Caco-2 (cell line): ENCODE measurements around the gene SREK1. TPM values are rescaled to one million over a fixed set of nuclear protein-coding genes. Genes with fewer than 3 reads are reported as not detected.

Experiments used
- BruUV-seq: library from RNA; stranded (reverse); fragments of 400-500 nt; replicated peaks from 2 replicates; lab custom pipeline; 2021; lab: Mats Ljungman, UMichigan
- CTCF ChIA-PET: fragments of 300-600 bp; sonication (Branson Sonifier 250); formaldehyde crosslinking; loops from one replicate; lab custom pipeline; 2022; ENCODE audit warnings: antibody characterized with exemption; lab: Charles Lee
- POLR2A ChIA-PET: fragments of 300-600 bp; sonication (Branson Sonifier 250); formaldehyde crosslinking; loops from one replicate; lab custom pipeline; 2022; ENCODE audit warnings: antibody characterized with exemption; lab: Charles Lee
- DNase-seq, 2 experiments: peaks; one replicate each; pipeline versions ENCODE4 v3.0.0 to v3.0.0-alpha.2; 2020 to 2022
- H3K27me3 ChIP-seq: replicated peaks from 2 replicates; pipeline ENCODE4 v1.6.0; 2011; ENCODE audit warnings: low read length; ENCODE audit not compliant: control insufficient read depth, insufficient read depth
- H3K36me3 ChIP-seq: 2 replicates; pipeline ENCODE4 v1.5.1; 2011; ENCODE audit warnings: low read length; ENCODE audit not compliant: control insufficient read depth, insufficient read depth
- H3K4me1 ChIP-seq: fragments of 250-450 bp; sonication (Bioruptor Pico); 2 replicates; pipeline ENCODE4 v1.5.1; 2020; ENCODE audit warnings: mild to moderate bottlenecking
- H3K4me3 ChIP-seq: 2 replicates; pipeline ENCODE4 v1.5.1; 2011; ENCODE audit warnings: low read depth, mild to moderate bottlenecking, control low read depth, low read length
- H3K9me3 ChIP-seq: fragments of 250-450 bp; sonication (Bioruptor Pico); 2 replicates; pipeline ENCODE4 v1.5.1; 2020; ENCODE audit warnings: mild to moderate bottlenecking, moderate library complexity
- H3K27ac Mint-ChIP-seq: one replicate; pipeline ENCODE4 v1.8.0; 2022; ENCODE audit warnings: mixed read lengths; ENCODE audit not compliant: unreplicated experiment
- H3K27me3 Mint-ChIP-seq: one replicate; pipeline ENCODE4 v1.8.0; 2022; ENCODE audit warnings: mixed read lengths; ENCODE audit not compliant: insufficient read depth, unreplicated experiment
- H3K36me3 Mint-ChIP-seq: one replicate; pipeline ENCODE4 v1.8.0; 2022; ENCODE audit warnings: mild to moderate bottlenecking, mixed read lengths; ENCODE audit not compliant: insufficient read depth, unreplicated experiment
- H3K4me1 Mint-ChIP-seq: one replicate; pipeline ENCODE4 v1.8.0; 2022; ENCODE audit warnings: low read depth, mixed read lengths; ENCODE audit not compliant: unreplicated experiment
- H3K4me3 Mint-ChIP-seq: one replicate; pipeline ENCODE4 v1.8.0; 2022; ENCODE audit warnings: mild to moderate bottlenecking, moderate library complexity, mixed read lengths; ENCODE audit not compliant: unreplicated experiment
- H3K9me3 Mint-ChIP-seq: one replicate; pipeline ENCODE4 v1.8.0; 2022; ENCODE audit warnings: mixed read lengths; ENCODE audit not compliant: unreplicated experiment
- intact Hi-C: fragments of 100-400 bp; cut with micrococcal nuclease; formaldehyde crosslinking; loops from one replicate; pipeline ENCODE4 v1.10.0; 2022; ENCODE audit not compliant: unreplicated experiment
- total RNA-seq: library from RNA; stranded (reverse); gene quantifications from 2 replicates; pipeline ENCODE4 v1.2.3, GENCODE V29; 2022
- TF ChIP-seq, protein P1 (sequence below), 2 experiments: fragments of 200-600 bp in 1 of 2; IDR thresholded peaks; 1 replicate in 1 of 2; 2 replicates in 1 of 2; pipeline versions ENCODE4 v1.5.1 to v1.8.0; 2011 to 2022; ENCODE audit warnings: antibody characterized with exemption in 1 of 2, control low read depth in 1 of 2, inconsistent platforms in 1 of 2, low read depth in 1 of 2, low read length in 1 of 2, mild to moderate bottlenecking in 1 of 2, moderate library complexity in 1 of 2; ENCODE audit not compliant: insufficient read depth in 1 of 2, severe bottlenecking in 1 of 2, unreplicated experiment in 1 of 2

The SREK1 gene
- total RNA-seq, 1 experiment from 2014 or later: 81.4 TPM

GRCh38 chr5:66161356-66161755 lies 17.3 kb downstream of the SREK1 start:
- Histone ChIP-seq H3K36me3 (no peaks in the 10 kb centered on the region), H3K4me3 (no peak overlapping the region), H3K27me3 (no peaks in the 10 kb centered on the region), H3K4me1 (no peaks in the 10 kb centered on the region), H3K9me3 (no peaks in the 10 kb centered on the region)
- BruUV-seq: no TSS peak
- Mint-ChIP-seq H3K36me3 (peaks cover 67% of the 10 kb centered on the region), H3K27ac (no peak overlapping the region), H3K4me1 (no peaks in the 10 kb centered on the region), H3K9me3 (no peaks in the 10 kb centered on the region), H3K27me3 (no peaks in the 10 kb centered on the region), H3K4me3 (no peak overlapping the region)
- TF ChIP-seq, protein P1, sequence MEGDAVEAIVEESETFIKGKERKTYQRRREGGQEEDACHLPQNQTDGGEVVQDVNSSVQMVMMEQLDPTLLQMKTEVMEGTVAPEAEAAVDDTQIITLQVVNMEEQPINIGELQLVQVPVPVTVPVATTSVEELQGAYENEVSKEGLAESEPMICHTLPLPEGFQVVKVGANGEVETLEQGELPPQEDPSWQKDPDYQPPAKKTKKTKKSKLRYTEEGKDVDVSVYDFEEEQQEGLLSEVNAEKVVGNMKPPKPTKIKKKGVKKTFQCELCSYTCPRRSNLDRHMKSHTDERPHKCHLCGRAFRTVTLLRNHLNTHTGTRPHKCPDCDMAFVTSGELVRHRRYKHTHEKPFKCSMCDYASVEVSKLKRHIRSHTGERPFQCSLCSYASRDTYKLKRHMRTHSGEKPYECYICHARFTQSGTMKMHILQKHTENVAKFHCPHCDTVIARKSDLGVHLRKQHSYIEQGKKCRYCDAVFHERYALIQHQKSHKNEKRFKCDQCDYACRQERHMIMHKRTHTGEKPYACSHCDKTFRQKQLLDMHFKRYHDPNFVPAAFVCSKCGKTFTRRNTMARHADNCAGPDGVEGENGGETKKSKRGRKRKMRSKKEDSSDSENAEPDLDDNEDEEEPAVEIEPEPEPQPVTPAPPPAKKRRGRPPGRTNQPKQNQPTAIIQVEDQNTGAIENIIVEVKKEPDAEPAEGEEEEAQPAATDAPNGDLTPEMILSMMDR (IDR thresholded peaks at IDR 0.05; ENCODE audit: insufficient read depth in 1 of 2, low read depth in 1 of 2, low read length in 1 of 2, severe bottlenecking in 1 of 2, unreplicated experiment in 1 of 2): no peak
- no peak for DNase-seq
- ChIA-PET CTCF (no interaction called here), POLR2A (no interaction called here)
- intact Hi-C loops: no loop called here

GRCh38 chr5:66164044-66164790 lies 20.1 kb downstream of the SREK1 start:
- H3K27ac Mint-ChIP-seq: no peak overlapping the region
- TF ChIP-seq, protein P1 (IDR thresholded peaks at IDR 0.05; ENCODE audit: insufficient read depth in 1 of 2, low read depth in 1 of 2, low read length in 1 of 2, severe bottlenecking in 1 of 2, unreplicated experiment in 1 of 2): no peak
- intact Hi-C loops: no loop called here

GRCh38 chr5:66168226-66168625 lies 24.1 kb downstream of the SREK1 start:
- POLR2A ChIA-PET: no interaction called here
- CTCF ChIA-PET: interaction anchor here (1.0 kb wide), 1 partner anchor 320 kb away, joined by 3 read pairs; no protein-coding TSS in a partner anchor
- H3K36me3 Mint-ChIP-seq: peaks cover 54% of the 10 kb centered on the region

More at GRCh38 chr5:66164044-66164790, 20.1 kb downstream of the SREK1 start:
- H3K9me3 Mint-ChIP-seq: no peaks in the 10 kb centered on the region
- H3K4me1 Mint-ChIP-seq: no peaks in the 10 kb centered on the region
- H3K9me3 ChIP-seq: no peaks in the 10 kb centered on the region
- POLR2A ChIA-PET: no interaction called here
- DNase-seq: no peak
- CTCF ChIA-PET: interaction anchor here (0.6 to 1.2 kb wide), 2 partner anchors 9 to 11 kb away, joined by 3 to 5 read pairs; no protein-coding TSS in a partner anchor
- no peak overlapping the region for H3K4me3 ChIP-seq
- no TSS peak for BruUV-seq
- H3K27me3 ChIP-seq: no peaks in the 10 kb centered on the region
- no peaks in the 10 kb centered on the region for H3K36me3 ChIP-seq
- H3K4me1 ChIP-seq: no peaks in the 10 kb centered on the region
- H3K4me3 Mint-ChIP-seq: no peak overlapping the region
- H3K36me3 Mint-ChIP-seq: peaks cover 57% of the 10 kb centered on the region
- H3K27me3 Mint-ChIP-seq: no peaks in the 10 kb centered on the region

More at GRCh38 chr5:66168226-66168625, 24.1 kb downstream of the SREK1 start:
- BruUV-seq: no TSS peak
- intact Hi-C loops: no loop called here
- Mint-ChIP-seq H3K27ac (no peak overlapping the region), H3K9me3 (no peaks in the 10 kb centered on the region), H3K27me3 (no peaks in the 10 kb centered on the region), H3K4me1 (peaks cover 7% of the 10 kb centered on the region), H3K4me3 (no peak overlapping the region)
- no peaks in the 10 kb centered on the region for H3K4me1 ChIP-seq
- no peaks in the 10 kb centered on the region for H3K27me3 ChIP-seq
- H3K36me3 ChIP-seq: no peaks in the 10 kb centered on the region; the same call in 1 of the 2 replicates
- DNase-seq: no peak
- no peak overlapping the region for H3K4me3 ChIP-seq
- no peaks in the 10 kb centered on the region for H3K9me3 ChIP-seq
- TF ChIP-seq, protein P1 (IDR thresholded peaks at IDR 0.05; ENCODE audit: insufficient read depth in 1 of 2, low read depth in 1 of 2, low read length in 1 of 2, severe bottlenecking in 1 of 2, unreplicated experiment in 1 of 2): no peak
